ENCODE measurements around the gene CDKN1A. TPM values are rescaled to one million over a fixed set of nuclear protein-coding genes. Genes with fewer than 3 reads are reported as not detected.

Gene CDKN1A
- total RNA-seq, 3 donors from 2014 or later (not counting 1 experiment from before 2014, with no cell fraction given), result 19.1 to 40.7 (median 25.4) TPM

DNA sequence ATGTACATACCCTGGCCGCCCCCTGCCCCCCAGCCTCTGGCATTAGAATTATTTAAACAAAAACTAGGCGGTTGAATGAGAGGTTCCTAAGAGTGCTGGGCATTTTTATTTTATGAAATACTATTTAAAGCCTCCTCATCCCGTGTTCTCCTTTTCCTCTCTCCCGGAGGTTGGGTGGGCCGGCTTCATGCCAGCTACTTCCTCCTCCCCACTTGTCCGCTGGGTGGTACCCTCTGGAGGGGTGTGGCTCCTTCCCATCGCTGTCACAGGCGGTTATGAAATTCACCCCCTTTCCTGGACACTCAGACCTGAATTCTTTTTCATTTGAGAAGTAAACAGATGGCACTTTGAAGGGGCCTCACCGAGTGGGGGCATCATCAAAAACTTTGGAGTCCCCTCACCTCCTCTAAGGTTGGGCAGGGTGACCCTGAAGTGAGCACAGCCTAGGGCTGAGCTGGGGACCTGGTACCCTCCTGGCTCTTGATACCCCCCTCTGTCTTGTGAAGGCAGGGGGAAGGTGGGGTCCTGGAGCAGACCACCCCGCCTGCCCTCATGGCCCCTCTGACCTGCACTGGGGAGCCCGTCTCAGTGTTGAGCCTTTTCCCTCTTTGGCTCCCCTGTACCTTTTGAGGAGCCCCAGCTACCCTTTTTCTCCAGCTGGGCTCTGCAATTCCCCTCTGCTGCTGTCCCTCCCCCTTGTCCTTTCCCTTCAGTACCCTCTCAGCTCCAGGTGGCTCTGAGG lies 7.6 kb downstream of the CDKN1A start:
- H3K36me3 Mint-ChIP-seq, result no peaks in the 10 kb centered on the region
- no peaks in the 10 kb centered on the region for H3K27me3 ChIP-seq (ENCODE audit: control insufficient read depth, insufficient read depth, low read length)
- H3K9me3 Mint-ChIP-seq, result no peaks in the 10 kb centered on the region
- no peak overlapping the region for H3K27ac Mint-ChIP-seq
- DNase-seq, result no peak
- no peaks in the 10 kb centered on the region for H3K9me3 ChIP-seq (ENCODE audit: control insufficient read depth, insufficient read depth, low read length)
- no peak for ATAC-seq
- no peak overlapping the region for H3K27ac ChIP-seq (ENCODE audit: low read length)
- no peak overlapping the region for H3K4me3 Mint-ChIP-seq
- H3K4me1 Mint-ChIP-seq, result peaks cover 0 to 2% of the 10 kb centered on the region in 2 donors
- WGBS (ENCODE audit: insufficient coverage), result 44% methylated on average over 9 of the region's 11 CpGs
- TF ChIP-seq CTCF (IDR thresholded peaks at IDR 0.05), result no peak
- no peaks in the 10 kb centered on the region for H3K27me3 Mint-ChIP-seq (ENCODE audit: low read depth in 2 of 2)
- intact Hi-C loops (cut with micrococcal nuclease), result loop anchor here (10.0 kb wide), 1 partner anchor 151 kb away; no protein-coding TSS in a partner anchor
- peaks cover 43% of the 10 kb centered on the region for H3K4me1 ChIP-seq (ENCODE audit: control insufficient read depth, insufficient read depth, low read length)
- no peak overlapping the region for H3K4me3 ChIP-seq (ENCODE audit: low read length)
- H3K36me3 ChIP-seq (ENCODE audit: control insufficient read depth, insufficient read depth, low read length), result no peaks in the 10 kb centered on the region

DNA sequence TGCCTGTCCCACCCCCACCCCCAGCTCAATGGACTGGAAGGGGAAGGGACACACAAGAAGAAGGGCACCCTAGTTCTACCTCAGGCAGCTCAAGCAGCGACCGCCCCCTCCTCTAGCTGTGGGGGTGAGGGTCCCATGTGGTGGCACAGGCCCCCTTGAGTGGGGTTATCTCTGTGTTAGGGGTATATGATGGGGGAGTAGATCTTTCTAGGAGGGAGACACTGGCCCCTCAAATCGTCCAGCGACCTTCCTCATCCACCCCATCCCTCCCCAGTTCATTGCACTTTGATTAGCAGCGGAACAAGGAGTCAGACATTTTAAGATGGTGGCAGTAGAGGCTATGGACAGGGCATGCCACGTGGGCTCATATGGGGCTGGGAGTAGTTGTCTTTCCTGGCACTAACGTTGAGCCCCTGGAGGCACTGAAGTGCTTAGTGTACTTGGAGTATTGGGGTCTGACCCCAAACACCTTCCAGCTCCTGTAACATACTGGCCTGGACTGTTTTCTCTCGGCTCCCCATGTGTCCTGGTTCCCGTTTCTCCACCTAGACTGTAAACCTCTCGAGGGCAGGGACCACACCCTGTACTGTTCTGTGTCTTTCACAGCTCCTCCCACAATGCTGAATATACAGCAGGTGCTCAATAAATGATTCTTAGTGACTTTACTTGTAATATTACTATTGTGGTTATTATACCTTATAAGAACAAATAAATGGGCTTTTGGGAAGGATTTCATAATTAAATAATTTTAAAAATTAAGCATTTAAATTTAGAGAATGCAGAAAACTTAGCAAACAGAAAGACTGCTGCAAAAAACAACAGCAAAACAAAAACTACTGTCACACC lies 8.4 kb downstream of the CDKN1A start:
- Histone ChIP-seq H3K27ac (ENCODE audit: low read length) (no peak overlapping the region), H3K27me3 (ENCODE audit: control insufficient read depth, insufficient read depth, low read length) (no peaks in the 10 kb centered on the region), H3K4me1 (ENCODE audit: control insufficient read depth, insufficient read depth, low read length) (peaks cover 45% of the 10 kb centered on the region), H3K36me3 (ENCODE audit: control insufficient read depth, insufficient read depth, low read length) (no peaks in the 10 kb centered on the region), H3K9me3 (ENCODE audit: control insufficient read depth, insufficient read depth, low read length) (no peaks in the 10 kb centered on the region), H3K4me3 (ENCODE audit: low read length) (no peak overlapping the region)
- no peak overlapping the region for H3K27ac Mint-ChIP-seq
- ATAC-seq (no peak), DNase-seq (no peak)
- H3K4me3 Mint-ChIP-seq, result no peak overlapping the region
- no peaks in the 10 kb centered on the region for H3K27me3 Mint-ChIP-seq (ENCODE audit: low read depth in 2 of 2)
- intact Hi-C loops (cut with micrococcal nuclease), result loop anchor here (10.0 kb wide), 1 partner anchor 152 kb away; no protein-coding TSS in a partner anchor
- 92% methylated on average over 7 of the region's 10 CpGs for WGBS (ENCODE audit: insufficient coverage)
- H3K9me3 Mint-ChIP-seq, result no peaks in the 10 kb centered on the region
- peaks cover 6 to 7% of the 10 kb centered on the region in 2 donors for H3K4me1 Mint-ChIP-seq
- H3K36me3 Mint-ChIP-seq, result no peaks in the 10 kb centered on the region
- no peak for TF ChIP-seq CTCF (IDR thresholded peaks at IDR 0.05)

DNA sequence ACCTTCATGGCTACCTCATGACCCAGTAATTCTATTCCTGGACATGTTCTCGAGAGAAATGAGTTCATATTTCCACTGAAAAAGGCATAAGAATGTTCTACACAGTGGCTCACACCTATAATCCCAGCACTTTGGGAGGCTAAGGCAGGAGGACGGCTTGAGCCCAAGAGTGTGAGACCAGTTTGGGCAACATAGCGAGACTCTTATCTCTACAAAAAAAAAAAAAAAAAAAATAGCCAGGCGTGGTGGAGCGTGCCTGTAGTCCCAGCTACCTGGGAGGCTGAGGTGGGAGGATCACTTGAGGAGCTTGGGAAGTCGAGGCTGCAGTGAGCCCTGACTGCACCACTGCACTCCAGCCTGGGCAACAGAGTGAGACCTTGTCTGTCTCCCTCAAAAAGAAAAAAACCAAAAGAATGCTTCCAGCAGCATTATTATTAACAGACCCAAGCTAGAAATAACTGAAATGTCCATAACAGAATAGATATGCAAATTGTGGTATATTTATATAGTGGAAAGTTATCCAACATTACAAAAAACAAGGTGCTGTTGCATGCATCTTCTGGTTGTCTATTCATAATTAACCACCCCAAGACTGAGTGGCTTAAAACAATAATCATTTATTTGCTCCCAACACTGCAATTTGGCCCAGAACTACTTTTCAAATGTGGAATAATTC lies 9.7 kb downstream of the CDKN1A start:
- Histone ChIP-seq H3K36me3 (ENCODE audit: control insufficient read depth, insufficient read depth, low read length) (no peaks in the 10 kb centered on the region), H3K4me3 (ENCODE audit: low read length) (no peak overlapping the region), H3K27ac (ENCODE audit: low read length) (no peak overlapping the region), H3K27me3 (ENCODE audit: control insufficient read depth, insufficient read depth, low read length) (no peaks in the 10 kb centered on the region), H3K4me1 (ENCODE audit: control insufficient read depth, insufficient read depth, low read length) (peaks cover 48% of the 10 kb centered on the region), H3K9me3 (ENCODE audit: control insufficient read depth, insufficient read depth, low read length) (no peaks in the 10 kb centered on the region)
- ATAC-seq (no peak), DNase-seq (no peak)
- intact Hi-C loops (cut with micrococcal nuclease), result loop anchor here (10.0 kb wide), 1 partner anchor 153 kb away; no protein-coding TSS in a partner anchor
- H3K9me3 Mint-ChIP-seq, result no peaks in the 10 kb centered on the region
- peaks cover 16 to 17% of the 10 kb centered on the region in 2 donors for H3K4me1 Mint-ChIP-seq
- no peak for TF ChIP-seq CTCF (IDR thresholded peaks at IDR 0.05)
- no peak overlapping the region for H3K4me3 Mint-ChIP-seq
- H3K27me3 Mint-ChIP-seq (ENCODE audit: low read depth in 2 of 2), result no peaks in the 10 kb centered on the region
- WGBS (ENCODE audit: insufficient coverage), result 89% methylated on average over 5 of the region's 6 CpGs
- H3K27ac Mint-ChIP-seq, result no peak overlapping the region
- no peaks in the 10 kb centered on the region for H3K36me3 Mint-ChIP-seq

All from natural killer cell (primary cell).